Measurements from ENCODE around the gene KIF18B.

DNA sequence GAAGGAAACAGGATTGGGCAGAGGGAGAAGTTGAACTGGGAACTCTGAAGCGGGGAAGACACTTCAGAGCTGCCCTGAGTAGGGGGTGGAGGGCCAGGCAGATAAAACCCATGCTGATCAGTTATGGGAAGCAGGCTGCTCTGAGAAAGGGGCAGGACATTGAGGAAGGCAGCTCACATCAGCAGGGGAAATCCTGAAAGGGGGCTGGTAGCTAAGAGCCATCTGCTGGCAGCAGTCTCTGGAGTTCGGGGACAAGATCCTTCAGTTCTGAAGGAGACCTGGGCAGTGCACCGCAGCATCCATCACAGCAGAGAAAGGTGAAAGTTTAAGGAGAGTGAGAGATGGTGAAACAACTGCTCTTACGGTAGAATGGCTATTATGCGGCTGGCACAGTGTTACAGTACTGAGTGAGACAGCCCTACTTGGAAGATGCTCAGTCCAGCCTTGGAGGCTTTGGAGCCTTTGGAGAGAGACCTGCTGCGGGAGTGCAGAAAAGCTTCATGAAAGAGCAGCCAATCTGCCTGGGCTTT lies 5.4 kb upstream of the KIF18B start:
- TF ChIP-seq, protein P1, sequence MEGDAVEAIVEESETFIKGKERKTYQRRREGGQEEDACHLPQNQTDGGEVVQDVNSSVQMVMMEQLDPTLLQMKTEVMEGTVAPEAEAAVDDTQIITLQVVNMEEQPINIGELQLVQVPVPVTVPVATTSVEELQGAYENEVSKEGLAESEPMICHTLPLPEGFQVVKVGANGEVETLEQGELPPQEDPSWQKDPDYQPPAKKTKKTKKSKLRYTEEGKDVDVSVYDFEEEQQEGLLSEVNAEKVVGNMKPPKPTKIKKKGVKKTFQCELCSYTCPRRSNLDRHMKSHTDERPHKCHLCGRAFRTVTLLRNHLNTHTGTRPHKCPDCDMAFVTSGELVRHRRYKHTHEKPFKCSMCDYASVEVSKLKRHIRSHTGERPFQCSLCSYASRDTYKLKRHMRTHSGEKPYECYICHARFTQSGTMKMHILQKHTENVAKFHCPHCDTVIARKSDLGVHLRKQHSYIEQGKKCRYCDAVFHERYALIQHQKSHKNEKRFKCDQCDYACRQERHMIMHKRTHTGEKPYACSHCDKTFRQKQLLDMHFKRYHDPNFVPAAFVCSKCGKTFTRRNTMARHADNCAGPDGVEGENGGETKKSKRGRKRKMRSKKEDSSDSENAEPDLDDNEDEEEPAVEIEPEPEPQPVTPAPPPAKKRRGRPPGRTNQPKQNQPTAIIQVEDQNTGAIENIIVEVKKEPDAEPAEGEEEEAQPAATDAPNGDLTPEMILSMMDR (IDR thresholded peaks at IDR 0.05; ENCODE audit: insufficient read depth, low read length), result no peak
- TF ChIP-seq, protein P2, sequence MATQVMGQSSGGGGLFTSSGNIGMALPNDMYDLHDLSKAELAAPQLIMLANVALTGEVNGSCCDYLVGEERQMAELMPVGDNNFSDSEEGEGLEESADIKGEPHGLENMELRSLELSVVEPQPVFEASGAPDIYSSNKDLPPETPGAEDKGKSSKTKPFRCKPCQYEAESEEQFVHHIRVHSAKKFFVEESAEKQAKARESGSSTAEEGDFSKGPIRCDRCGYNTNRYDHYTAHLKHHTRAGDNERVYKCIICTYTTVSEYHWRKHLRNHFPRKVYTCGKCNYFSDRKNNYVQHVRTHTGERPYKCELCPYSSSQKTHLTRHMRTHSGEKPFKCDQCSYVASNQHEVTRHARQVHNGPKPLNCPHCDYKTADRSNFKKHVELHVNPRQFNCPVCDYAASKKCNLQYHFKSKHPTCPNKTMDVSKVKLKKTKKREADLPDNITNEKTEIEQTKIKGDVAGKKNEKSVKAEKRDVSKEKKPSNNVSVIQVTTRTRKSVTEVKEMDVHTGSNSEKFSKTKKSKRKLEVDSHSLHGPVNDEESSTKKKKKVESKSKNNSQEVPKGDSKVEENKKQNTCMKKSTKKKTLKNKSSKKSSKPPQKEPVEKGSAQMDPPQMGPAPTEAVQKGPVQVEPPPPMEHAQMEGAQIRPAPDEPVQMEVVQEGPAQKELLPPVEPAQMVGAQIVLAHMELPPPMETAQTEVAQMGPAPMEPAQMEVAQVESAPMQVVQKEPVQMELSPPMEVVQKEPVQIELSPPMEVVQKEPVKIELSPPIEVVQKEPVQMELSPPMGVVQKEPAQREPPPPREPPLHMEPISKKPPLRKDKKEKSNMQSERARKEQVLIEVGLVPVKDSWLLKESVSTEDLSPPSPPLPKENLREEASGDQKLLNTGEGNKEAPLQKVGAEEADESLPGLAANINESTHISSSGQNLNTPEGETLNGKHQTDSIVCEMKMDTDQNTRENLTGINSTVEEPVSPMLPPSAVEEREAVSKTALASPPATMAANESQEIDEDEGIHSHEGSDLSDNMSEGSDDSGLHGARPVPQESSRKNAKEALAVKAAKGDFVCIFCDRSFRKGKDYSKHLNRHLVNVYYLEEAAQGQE (IDR thresholded peaks at IDR 0.05; ENCODE audit: insufficient replicate concordance, low read depth), result no peak
- TF ChIP-seq GABPA (IDR thresholded peaks at IDR 0.05; ENCODE audit: low read depth), result no peak
- no peak for TF ChIP-seq POLR2AphosphoS5 (IDR thresholded peaks at IDR 0.05; ENCODE audit: low read depth)
- TF ChIP-seq SPI1 (IDR thresholded peaks at IDR 0.05; ENCODE audit: borderline replicate concordance, low read depth), result no peak

Data from HL-60 (cell line).